ENCODE data around the gene HECW1.

HECW1 gene

DNA sequence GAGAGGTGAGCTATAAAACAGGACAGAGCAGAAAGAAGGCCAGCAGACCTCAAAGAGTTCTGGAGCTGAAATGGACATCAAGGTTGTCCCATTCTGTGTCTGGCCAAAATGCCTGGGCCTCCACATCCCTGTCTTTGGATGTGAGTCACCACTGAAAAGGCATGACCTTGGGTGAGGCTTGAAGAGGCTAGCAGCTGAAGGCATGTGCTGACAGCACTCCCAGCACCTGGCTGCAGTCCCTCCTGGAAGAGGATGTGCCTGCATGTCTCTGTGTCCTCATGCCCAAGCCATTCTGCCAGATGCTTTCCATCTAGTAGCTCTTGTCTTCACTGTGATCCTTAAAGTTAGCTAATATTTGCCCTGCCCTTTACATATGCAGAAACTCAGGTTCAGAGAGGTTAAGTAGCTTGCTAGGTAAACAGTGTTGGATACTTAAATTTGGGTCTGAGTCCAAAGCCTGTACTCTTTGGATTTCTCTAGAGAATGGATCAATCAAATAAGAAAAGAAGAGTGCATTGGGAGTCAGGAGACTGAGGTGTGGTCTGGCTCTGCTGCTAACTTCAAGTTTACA is 35.8 kb downstream of the HECW1 start:
- peak; percentile 7 for DNase-seq (ENCODE audit: low read depth)

GRCh38 chr7:43151076-43151475 is 38.6 kb downstream of the HECW1 start:
- DNase-seq (ENCODE audit: low read depth): no peak

- DNase-seq (ENCODE audit: low read depth): no peak
Observed at GRCh38 chr7:43152696-43153095, 40.2 kb downstream of the HECW1 start.

GRCh38 chr7:43155636-43156035 is 43.2 kb downstream of the HECW1 start:
- DNase-seq (ENCODE audit: low read depth): no peak

DNA sequence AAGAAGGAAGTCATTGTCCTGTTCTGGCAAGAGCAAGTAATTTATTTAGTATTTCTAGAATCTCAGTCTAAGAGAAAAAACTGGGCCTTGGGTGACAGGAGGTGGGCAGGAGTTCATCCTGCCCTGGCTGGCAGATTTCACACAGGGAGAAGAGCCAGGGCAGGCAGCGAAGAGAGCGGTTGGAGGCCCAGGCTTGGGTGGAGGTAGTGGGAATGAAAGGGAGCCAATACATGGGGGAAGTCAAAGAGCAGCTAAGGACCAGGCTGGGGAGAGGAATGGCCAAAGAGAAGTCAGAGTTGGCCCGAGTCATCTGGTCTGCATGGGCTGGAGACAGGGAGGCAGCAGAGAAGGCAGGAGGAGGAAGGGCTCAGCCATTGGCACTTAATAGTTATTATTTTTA is 51.4 kb downstream of the HECW1 start:
- DNase-seq (ENCODE audit: low read depth): no peak

DNA sequence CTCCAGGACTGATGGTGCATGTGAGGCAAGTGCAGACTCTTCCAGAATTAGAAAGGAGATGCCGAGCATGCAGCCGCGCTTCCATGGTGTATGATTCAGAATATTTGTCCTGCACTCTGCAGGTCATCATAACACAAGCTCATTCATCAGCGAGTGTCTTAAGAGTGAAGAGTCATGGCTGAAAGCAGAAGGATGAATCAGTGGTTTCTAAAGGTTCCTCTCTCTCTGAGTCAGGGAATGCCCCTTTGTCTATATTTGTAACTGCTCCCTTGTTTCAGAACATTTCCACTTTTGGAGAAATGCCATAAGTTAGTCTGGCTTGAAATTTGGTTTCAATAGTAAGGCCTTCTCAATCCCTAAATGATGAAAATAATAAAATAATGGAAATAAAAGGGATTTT is 52.3 kb downstream of the HECW1 start:
- peak; percentile 98 for DNase-seq (ENCODE audit: low read depth)

- DNase-seq (ENCODE audit: low read depth): no peak
Observed at GRCh38 chr7:43166686-43167085, 54.2 kb downstream of the HECW1 start.

DNA sequence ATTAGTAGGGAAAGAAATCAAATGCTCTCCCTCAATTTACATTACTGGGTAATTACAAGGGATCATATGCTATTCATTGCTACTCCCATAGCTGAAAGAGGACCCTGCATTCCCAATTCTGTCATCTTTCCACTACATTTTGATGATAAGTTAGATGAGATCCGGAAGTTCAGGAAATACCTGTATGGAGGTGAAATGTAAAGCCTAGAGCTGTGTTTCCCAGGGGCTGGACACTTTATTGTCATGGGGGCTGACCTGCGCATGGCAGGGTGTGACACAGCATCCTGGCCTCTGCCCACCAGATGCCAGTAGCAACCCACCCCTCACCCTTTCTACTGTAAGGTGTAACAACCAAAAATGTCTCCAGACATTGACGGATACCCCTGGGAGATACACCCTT is 56.6 kb downstream of the HECW1 start:
- no peak for DNase-seq (ENCODE audit: low read depth)

DNA sequence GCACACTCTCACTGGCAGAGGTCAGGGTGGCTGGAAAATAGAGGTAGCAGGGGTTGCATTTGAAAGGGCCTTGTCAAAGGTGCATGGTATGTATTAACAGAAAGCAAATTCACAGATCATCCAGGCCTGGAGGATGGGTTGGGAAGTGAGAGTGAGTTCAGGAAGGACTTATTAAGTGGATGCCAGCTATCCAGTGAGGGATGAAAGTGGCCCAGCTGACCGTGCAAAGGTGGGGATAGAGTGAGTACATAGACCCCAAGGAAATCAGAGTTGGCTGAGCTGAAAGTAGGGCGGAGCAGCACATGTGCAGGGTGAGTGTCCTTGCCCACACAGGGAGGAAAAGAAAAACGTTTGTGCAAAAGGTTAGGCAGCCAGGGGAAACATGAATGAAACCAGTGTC is 58.1 kb downstream of the HECW1 start:
- no peak for DNase-seq (ENCODE audit: low read depth)

DNA sequence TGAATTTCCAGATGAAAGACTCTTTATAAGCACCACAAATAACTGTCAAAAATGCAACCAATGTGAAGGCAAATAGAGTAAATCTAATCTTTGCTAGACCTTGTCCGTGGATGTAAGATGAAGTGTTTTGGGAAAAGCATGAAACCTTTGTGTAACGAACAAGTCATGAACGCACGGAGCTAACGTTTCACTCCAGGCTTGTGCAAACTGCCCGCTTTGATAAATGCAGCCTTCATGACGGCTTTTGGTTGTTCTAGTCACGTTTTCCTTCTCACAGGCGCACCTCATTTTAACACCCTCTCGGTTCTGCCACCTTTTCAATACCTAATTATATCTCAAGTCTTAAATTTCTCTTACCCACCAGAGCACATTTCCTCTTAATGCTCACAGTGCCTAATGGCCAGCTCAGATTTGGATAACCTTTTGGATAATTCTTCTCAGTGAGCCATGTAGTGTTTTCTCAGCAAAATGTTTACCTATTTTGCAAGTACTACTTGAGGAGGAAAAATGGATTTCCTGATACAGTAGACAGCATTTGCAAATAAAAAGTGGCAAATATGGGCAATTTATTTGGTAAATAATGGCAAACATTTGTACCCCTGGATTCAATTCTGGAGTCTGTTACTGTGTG is 63.2 kb downstream of the HECW1 start:
- DNase-seq (ENCODE audit: low read depth): no peak

- DNase-seq (ENCODE audit: low read depth): no peak
Observed at GRCh38 chr7:43179393-43179792, 66.9 kb downstream of the HECW1 start.

DNA sequence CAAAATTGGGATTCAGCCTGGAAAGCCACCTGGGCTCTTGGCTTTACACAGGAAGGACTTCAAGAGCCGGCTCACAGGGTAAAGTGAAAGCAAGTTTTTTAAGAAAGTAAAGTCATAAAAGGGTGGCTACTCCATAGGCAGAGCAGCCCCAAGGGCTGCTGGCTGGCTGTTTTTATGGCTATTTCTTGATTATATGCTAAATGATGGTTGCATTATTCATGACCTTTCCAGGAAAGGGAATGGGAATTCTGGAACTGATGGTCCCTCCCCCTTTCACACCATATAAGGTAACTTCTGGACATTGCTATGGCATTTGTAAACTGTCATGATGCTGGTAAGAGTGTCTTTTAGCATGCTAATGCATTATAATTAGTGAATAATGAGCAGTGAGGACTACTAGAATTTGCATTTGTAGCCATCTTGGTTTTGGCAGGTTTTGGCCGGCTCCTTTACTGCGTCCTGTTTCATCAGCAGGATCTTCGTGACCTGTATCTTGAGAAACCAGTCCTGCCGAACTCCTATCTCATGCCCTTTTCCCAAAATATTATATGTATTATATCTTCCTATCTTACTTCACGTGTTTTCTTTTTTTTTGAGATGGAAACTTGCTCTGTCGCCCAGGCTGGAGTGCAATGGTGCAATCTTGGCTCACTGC is 80.5 kb downstream of the HECW1 start:
- no peak for DNase-seq (ENCODE audit: low read depth)

- DNase-seq (ENCODE audit: low read depth): no peak
Observed at GRCh38 chr7:43193893-43194292, 81.4 kb downstream of the HECW1 start.

- DNase-seq (ENCODE audit: low read depth): no peak
Observed at GRCh38 chr7:43195256-43195655, 82.8 kb downstream of the HECW1 start.

GRCh38 chr7:43195768-43196167 is 83.3 kb downstream of the HECW1 start:
- no peak for DNase-seq (ENCODE audit: low read depth)

GRCh38 chr7:43196379-43196778 is 83.9 kb downstream of the HECW1 start:
- DNase-seq (ENCODE audit: low read depth): peak; percentile 14

DNA sequence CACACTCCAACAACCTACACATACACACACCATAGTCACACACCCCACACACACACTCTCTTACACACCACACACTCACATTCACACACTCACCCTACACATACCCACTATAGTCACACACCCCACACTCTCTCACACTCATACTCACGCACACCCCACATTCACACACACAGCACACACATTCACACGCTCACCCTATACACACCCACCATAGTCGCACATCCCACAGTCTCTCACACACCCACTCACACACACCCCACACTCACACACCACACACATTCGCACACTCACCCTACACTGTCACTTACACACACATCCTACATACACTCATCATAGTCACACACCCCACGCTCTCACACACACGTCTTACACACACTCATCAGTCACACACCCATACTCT is 85.6 kb downstream of the HECW1 start:
- DNase-seq (ENCODE audit: low read depth): no peak

- no peak for DNase-seq (ENCODE audit: low read depth)
Observed at GRCh38 chr7:43198599-43199090, 86.2 kb downstream of the HECW1 start.

- DNase-seq (ENCODE audit: low read depth): peak; percentile 60
Observed at GRCh38 chr7:43199371-43200160, 87.1 kb downstream of the HECW1 start.

DNA sequence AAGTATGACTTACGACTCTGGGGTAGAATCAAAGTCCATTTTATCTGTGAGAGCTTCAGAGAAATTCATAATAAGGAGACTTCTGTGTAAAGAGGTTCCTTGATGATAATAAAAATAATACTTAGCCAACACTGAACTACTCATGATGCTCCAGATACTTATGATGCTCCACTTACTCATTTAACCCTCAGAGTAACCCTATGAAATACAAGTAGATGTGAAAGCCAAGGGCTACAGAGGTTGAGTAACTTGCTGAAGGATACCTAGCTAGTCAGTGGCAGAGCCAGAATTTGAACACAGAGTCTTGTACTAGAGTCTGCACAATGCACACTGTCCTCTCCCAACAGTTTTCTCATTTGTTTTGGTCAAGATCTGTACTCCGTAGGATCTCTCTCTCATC is 89.5 kb downstream of the HECW1 start:
- peak; percentile 61 for DNase-seq (ENCODE audit: low read depth)

GRCh38 chr7:43204081-43204480 is 91.6 kb downstream of the HECW1 start:
- peak; percentile 75 for DNase-seq (ENCODE audit: low read depth)

GRCh38 chr7:43205171-43205795 is 92.8 kb downstream of the HECW1 start:
- DNase-seq (ENCODE audit: low read depth): no peak
